Mesenchymal stem cell (in vitro differentiated cells and primary cell): ENCODE measurements around the gene SLC12A6.

ENCODE experiments used
- DNase-seq: peaks from one replicate; pipeline ENCODE4 v3.0.0-alpha.2; 2013
- H2AFZ ChIP-seq: one replicate; pipeline ENCODE4 v1.6.1; 2013; ENCODE audit warnings: low read depth, mild to moderate bottlenecking, control low read depth, inconsistent platforms, low read length, moderate library complexity
- H2AK5ac ChIP-seq: 2 replicates; pipeline ENCODE4 v1.6.1; 2013; ENCODE audit warnings: low read length, moderate library complexity, mild to moderate bottlenecking, inconsistent platforms; ENCODE audit not compliant: severe bottlenecking
- H2BK120ac ChIP-seq: one replicate; pipeline ENCODE4 v1.6.1; 2013; ENCODE audit warnings: low read depth, mild to moderate bottlenecking, inconsistent platforms, low read length, moderate library complexity
- H2BK12ac ChIP-seq, 2 experiments: one replicate each; pipeline ENCODE4 v1.6.1; 2013; ENCODE audit warnings: inconsistent platforms in 2 of 2, low read length in 2 of 2, mild to moderate bottlenecking in 2 of 2, moderate library complexity in 2 of 2, control low read depth in 1 of 2
- H2BK15ac ChIP-seq: one replicate; pipeline ENCODE4 v1.6.1; 2013; ENCODE audit warnings: mild to moderate bottlenecking, low read depth, inconsistent platforms; ENCODE audit not compliant: poor library complexity, severe bottlenecking
- H2BK5ac ChIP-seq: 2 replicates; pipeline ENCODE4 v1.6.1; 2013; ENCODE audit warnings: low read depth, mild to moderate bottlenecking, low read length, control low read depth, inconsistent platforms; ENCODE audit not compliant: poor library complexity, severe bottlenecking
- H3K14ac ChIP-seq, 2 experiments: one replicate each; pipeline ENCODE4 v1.6.1; 2013; ENCODE audit warnings: inconsistent platforms in 2 of 2, low read length in 2 of 2, control low read depth in 1 of 2, mild to moderate bottlenecking in 1 of 2, moderate library complexity in 1 of 2
- H3K18ac ChIP-seq, 2 experiments: one replicate each; pipeline ENCODE4 v1.6.1; 2013; ENCODE audit warnings: inconsistent platforms in 2 of 2, low read length in 2 of 2, control low read depth in 1 of 2, low read depth in 1 of 2, mild to moderate bottlenecking in 1 of 2
- H3K23ac ChIP-seq, 2 experiments: one replicate each; pipeline ENCODE4 v1.6.1; 2013; ENCODE audit warnings: inconsistent platforms in 2 of 2, low read length in 2 of 2, mild to moderate bottlenecking in 2 of 2, moderate library complexity in 2 of 2, control low read depth in 1 of 2
- H3K27ac ChIP-seq: 2 replicates; pipeline ENCODE4 v1.5.1; 2013; ENCODE audit warnings: mild to moderate bottlenecking, moderate library complexity, low read length, control low read depth, inconsistent platforms; ENCODE audit not compliant: poor library complexity, severe bottlenecking
- H3K27me3 ChIP-seq, 2 experiments: 2 replicates each; pipeline versions ENCODE4 v1.6.1 to v1.7.0; 2013; ENCODE audit warnings: low read length in 2 of 2, mild to moderate bottlenecking in 2 of 2, moderate library complexity in 2 of 2, control low read depth in 1 of 2, inconsistent platforms in 1 of 2; ENCODE audit not compliant: control insufficient read depth in 1 of 2, insufficient read depth in 1 of 2
- H3K36me3 ChIP-seq, 2 experiments: 2 replicates each; pipeline versions ENCODE4 v1.6.1 to v1.7.0; 2013; ENCODE audit warnings: low read length in 2 of 2, control low read depth in 1 of 2, inconsistent platforms in 1 of 2, low read depth in 1 of 2, mild to moderate bottlenecking in 1 of 2; ENCODE audit not compliant: insufficient read depth in 2 of 2, control insufficient read depth in 1 of 2
- H3K4ac ChIP-seq, 2 experiments: one replicate each; pipeline ENCODE4 v1.6.1; 2013; ENCODE audit warnings: inconsistent platforms in 2 of 2, low read length in 2 of 2, mild to moderate bottlenecking in 2 of 2, moderate library complexity in 2 of 2, control low read depth in 1 of 2, low read depth in 1 of 2
- H3K4me1 ChIP-seq: 2 replicates; pipeline ENCODE4 v1.6.1; 2013; ENCODE audit warnings: low read depth, low read length, control low read depth; ENCODE audit not compliant: control insufficient read depth, insufficient read depth
- H3K4me2 ChIP-seq: 2 replicates; pipeline ENCODE4 v1.6.1; 2013; ENCODE audit warnings: low read length, mild to moderate bottlenecking, inconsistent platforms; ENCODE audit not compliant: poor library complexity, severe bottlenecking
- H3K4me3 ChIP-seq, 2 experiments: 2 replicates each; pipeline versions ENCODE4 v1.5.1 to v1.7.0; 2013; ENCODE audit warnings: low read length in 2 of 2, mild to moderate bottlenecking in 2 of 2, control low read depth in 1 of 2, low read depth in 1 of 2; ENCODE audit not compliant: insufficient read depth in 1 of 2
- H3K79me1 ChIP-seq: replicated peaks from 2 replicates; pipeline ENCODE4 v1.6.1; 2013; ENCODE audit warnings: mild to moderate bottlenecking, control low read depth, low read length, inconsistent platforms; ENCODE audit not compliant: poor library complexity, severe bottlenecking
- H3K9ac ChIP-seq: 2 replicates; pipeline ENCODE4 v1.7.0; 2013; ENCODE audit warnings: mild to moderate bottlenecking, low read length, moderate library complexity
- H3K9me3 ChIP-seq: 2 replicates; pipeline ENCODE4 v1.7.0; 2013; ENCODE audit warnings: mild to moderate bottlenecking, low read length; ENCODE audit not compliant: control insufficient read depth
- H4K8ac ChIP-seq: one replicate; pipeline ENCODE4 v1.6.1; 2013; ENCODE audit warnings: inconsistent platforms, mild to moderate bottlenecking, low read length, moderate library complexity
- H4K91ac ChIP-seq: one replicate; pipeline ENCODE4 v1.6.1; 2013; ENCODE audit warnings: mild to moderate bottlenecking, low read length, inconsistent platforms
- WGBS: methylation state at CpG from one replicate; pipeline ENCODE4 v1.1.7; 2013; ENCODE audit warnings: mixed read lengths; 5-methylcytosine and 5-hydroxymethylcytosine counted together

SLC12A6 gene

DNA sequence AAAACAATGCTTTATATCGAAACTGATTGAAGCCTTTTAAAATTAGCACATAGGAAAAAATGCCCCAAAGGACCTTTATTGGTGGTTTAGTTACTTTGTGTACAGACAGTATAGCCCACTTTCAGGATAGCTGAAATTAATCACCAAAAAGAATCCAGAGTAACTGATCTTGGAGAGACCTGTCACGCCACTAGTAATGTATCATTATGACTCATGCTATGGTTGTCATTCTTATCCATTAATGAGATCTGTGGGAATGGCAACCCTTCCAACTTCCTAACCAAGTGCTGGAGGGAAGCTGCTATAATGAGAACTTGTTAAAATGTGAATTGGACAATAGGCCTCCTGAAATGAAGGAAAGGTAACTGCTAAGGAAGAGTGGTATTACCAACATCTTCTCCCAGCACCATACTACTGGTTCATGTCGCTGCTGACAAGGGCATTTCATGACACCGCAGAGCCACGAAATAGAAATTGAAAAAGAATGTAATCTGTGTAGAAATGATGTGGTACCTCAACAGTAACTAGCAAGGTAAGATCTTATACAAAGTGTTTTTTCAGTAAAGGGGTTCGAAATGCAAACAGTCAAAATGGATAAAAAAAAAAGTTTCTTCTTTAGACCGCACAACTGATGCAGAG is 119.9 kb downstream of the SLC12A6 start:
- H3K4ac ChIP-seq: no peak overlapping the region
- H3K23ac ChIP-seq: no peak overlapping the region
- H3K79me1 ChIP-seq: no peaks in the 10 kb centered on the region
- H3K14ac ChIP-seq: no peak overlapping the region
- H3K9ac ChIP-seq: no peak overlapping the region
- no peak overlapping the region for H3K4me3 ChIP-seq
- H3K36me3 ChIP-seq: no peaks in the 10 kb centered on the region
- no peak overlapping the region for H2BK15ac ChIP-seq
- WGBS: 97% methylated on average over 6 of the region's 7 CpGs
- H3K27me3 ChIP-seq: peaks cover 0 to 4% of the 10 kb centered on the region in 2 experiments
- DNase-seq: peak; percentile 70
- H2AFZ ChIP-seq: no peak overlapping the region
- H2BK5ac ChIP-seq: no peak overlapping the region
- no peak overlapping the region for H2AK5ac ChIP-seq
- no peaks in the 10 kb centered on the region for H3K9me3 ChIP-seq
- no peaks in the 10 kb centered on the region for H3K4me1 ChIP-seq
- no peak overlapping the region for H3K27ac ChIP-seq
- no peak overlapping the region for H4K8ac ChIP-seq
- no peak overlapping the region for H3K18ac ChIP-seq
- H2BK12ac ChIP-seq: no peak overlapping the region
- no peak overlapping the region for H4K91ac ChIP-seq
- H3K4me2 ChIP-seq: no peak overlapping the region
- H2BK120ac ChIP-seq: no peak overlapping the region

DNA sequence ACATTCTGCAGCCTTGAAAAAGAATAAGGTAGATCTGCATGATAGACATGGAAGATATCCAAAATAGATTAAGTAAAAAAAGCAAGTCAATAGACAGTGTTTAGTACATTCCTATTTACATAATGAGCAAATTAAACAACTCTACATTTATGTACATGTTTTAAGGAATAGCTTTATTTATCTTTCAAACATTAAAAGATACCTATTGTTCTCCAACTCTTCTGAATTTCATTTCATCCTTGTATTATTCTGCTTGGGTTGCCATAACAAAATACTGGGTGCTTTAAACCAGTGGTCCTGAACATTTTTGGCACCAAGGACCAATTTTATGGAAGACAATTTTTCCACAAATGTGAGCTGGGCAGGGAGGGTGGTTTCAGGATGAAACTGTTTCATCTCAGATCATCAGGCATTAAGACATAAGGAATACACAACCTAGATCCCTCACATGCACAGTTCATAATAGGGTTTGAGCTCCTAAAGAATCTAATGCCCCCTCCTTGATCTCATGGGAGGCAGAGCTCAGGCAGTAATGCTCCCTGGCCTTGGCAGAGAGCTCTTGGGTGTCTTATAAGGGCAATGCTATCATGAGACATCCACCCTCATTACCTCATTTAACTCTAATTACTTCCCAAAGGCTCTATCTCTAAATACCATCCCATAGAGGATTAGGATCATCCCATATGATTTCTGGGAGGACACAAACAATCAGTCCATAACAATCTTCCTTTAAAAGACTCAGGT is 120.9 kb downstream of the SLC12A6 start:
- H3K23ac ChIP-seq: no peak overlapping the region

DNA sequence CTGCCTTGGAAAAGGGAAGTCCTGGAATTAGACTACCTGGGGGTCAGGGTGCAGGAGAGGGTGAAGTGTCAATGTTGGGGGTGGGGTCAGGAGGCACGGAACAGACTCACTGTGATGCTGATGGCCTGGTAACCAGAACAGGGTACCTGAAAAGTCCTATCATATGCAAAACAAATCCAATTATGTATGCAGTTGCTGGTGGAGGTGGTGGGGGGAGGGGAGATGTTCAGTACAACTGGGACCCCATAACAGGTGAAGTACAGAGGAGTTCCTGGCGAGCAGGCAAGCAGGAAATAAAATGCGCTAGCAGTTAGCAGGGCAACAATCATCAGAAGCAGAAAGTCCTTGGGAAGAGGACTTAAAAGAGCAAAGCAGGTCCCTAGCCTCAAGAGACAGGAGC is 123.4 kb downstream of the SLC12A6 start:
- Histone ChIP-seq H3K4me3 (no peak overlapping the region), H3K18ac (no peak overlapping the region), H3K27me3 (peaks cover 0 to 4% of the 10 kb centered on the region in 2 experiments), H4K91ac (no peak overlapping the region), H2AK5ac (no peak overlapping the region), H3K4me2 (no peak overlapping the region), H3K79me1 (no peaks in the 10 kb centered on the region), H2BK12ac (no peak overlapping the region), H3K23ac (no peak overlapping the region), H3K14ac (no peak overlapping the region), H2BK120ac (no peak overlapping the region), H4K8ac (peak overlapping the region; percentile 36), H2BK15ac (no peak overlapping the region), H3K9ac (no peak overlapping the region), H3K4me1 (peaks cover 1% of the 10 kb centered on the region), H3K36me3 (no peaks in the 10 kb centered on the region), H3K27ac (no peak overlapping the region), H2AFZ (no peak overlapping the region), H2BK5ac (no peak overlapping the region), H3K4ac (no peak overlapping the region), H3K9me3 (no peaks in the 10 kb centered on the region)
- 55% methylated on average over 3 of the region's 3 CpGs for WGBS
- no peak for DNase-seq

More for the DNA sequence above, 120.9 kb downstream of the SLC12A6 start:
- H2AFZ ChIP-seq: no peak overlapping the region
- H2BK5ac ChIP-seq: no peak overlapping the region
- peaks cover 0 to 4% of the 10 kb centered on the region in 2 experiments for H3K27me3 ChIP-seq
- H3K4me1 ChIP-seq: no peaks in the 10 kb centered on the region
- DNase-seq: no peak
- no peak overlapping the region for H2BK12ac ChIP-seq
- H3K4me2 ChIP-seq: no peak overlapping the region
- no peak overlapping the region for H2BK120ac ChIP-seq
- H3K14ac ChIP-seq: no peak overlapping the region
- H2AK5ac ChIP-seq: no peak overlapping the region
- no peaks in the 10 kb centered on the region for H3K79me1 ChIP-seq
- H3K4me3 ChIP-seq: no peak overlapping the region
- H3K18ac ChIP-seq: no peak overlapping the region
- H4K91ac ChIP-seq: no peak overlapping the region
- no peaks in the 10 kb centered on the region for H3K36me3 ChIP-seq
- H2BK15ac ChIP-seq: no peak overlapping the region
- no peak overlapping the region for H3K27ac ChIP-seq
- H3K4ac ChIP-seq: no peak overlapping the region
- H3K9me3 ChIP-seq: no peaks in the 10 kb centered on the region
- H3K9ac ChIP-seq: no peak overlapping the region
- H4K8ac ChIP-seq: no peak overlapping the region

DNA sequence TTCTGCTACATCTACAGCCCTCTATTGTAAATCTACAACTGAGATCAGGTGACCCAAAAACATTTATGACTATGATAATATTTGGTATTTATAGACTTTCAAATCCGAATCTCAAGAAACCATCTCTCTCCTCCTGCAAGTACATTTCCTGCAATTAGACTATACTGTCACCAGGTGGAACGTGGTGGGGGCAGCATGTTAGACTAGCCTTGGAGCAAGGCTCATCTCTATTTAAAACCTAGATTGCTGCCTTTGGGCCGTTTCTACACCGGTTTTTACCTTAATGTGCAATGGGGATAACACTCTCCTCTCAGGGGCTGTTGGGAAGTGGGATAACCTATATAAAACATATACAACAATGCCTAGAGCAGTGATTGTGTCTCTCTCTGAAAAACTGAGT is 123.9 kb downstream of the SLC12A6 start:
- Histone ChIP-seq H3K4ac (no peak overlapping the region), H3K14ac (no peak overlapping the region), H4K8ac (no peak overlapping the region), H3K36me3 (no peaks in the 10 kb centered on the region), H3K9me3 (no peaks in the 10 kb centered on the region), H3K4me3 (no peak overlapping the region), H3K4me1 (peaks cover 1% of the 10 kb centered on the region), H3K79me1 (no peaks in the 10 kb centered on the region), H3K9ac (no peak overlapping the region), H2BK5ac (no peak overlapping the region), H2AK5ac (no peak overlapping the region), H2BK120ac (no peak overlapping the region), H2BK12ac (no peak overlapping the region), H3K27me3 (peaks cover 0 to 4% of the 10 kb centered on the region in 2 experiments), H3K4me2 (no peak overlapping the region), H3K23ac (no peak overlapping the region), H4K91ac (no peak overlapping the region), H2AFZ (no peak overlapping the region), H2BK15ac (no peak overlapping the region), H3K27ac (no peak overlapping the region), H3K18ac (no peak overlapping the region)
- 47% methylated on average over 2 of the region's 4 CpGs for WGBS
- DNase-seq: no peak
